ENCODE measurements around the gene CPED1. TPM values are rescaled to one million over a fixed set of nuclear protein-coding genes. Genes with fewer than 3 reads are reported as not detected.

The CPED1 gene
- total and polyA plus RNA-seq, 2 experiments from 2014 or later, result 0.17 to 0.47 TPM

GRCh38 chr7:120950539-120951308 is 37.8 kb upstream of the CPED1 start, which contains the start of gene ING3:
ING3 (plus strand) TSS chr7:120950777; CDS start chr7:120950897, 120 bp downstream.
- Mint-ChIP-seq H3K27me3 (ENCODE audit: insufficient read depth, low read depth, poor library complexity) (peaks cover 3% of the 10 kb centered on the region), H3K27ac (peak within 1 kb of the TSS; percentile 99), H3K4me1 (peaks cover 12% of the 10 kb centered on the region; the same call in 2 of the 3 replicates), H3K9me3 (no peaks in the 10 kb centered on the region), H3K4me3 (peak within 1 kb of the TSS; percentile 89), H3K36me3 (ENCODE audit: low read depth) (peaks cover 25% of the 10 kb centered on the region)
- Histone ChIP-seq H3K27ac (ENCODE audit: low read depth) (peak within 1 kb of the TSS; percentile 89), H3K4me1 (ENCODE audit: insufficient read depth) (0 out of 2 replicates have a peak, but pooled peaks cover 7% of the 10 kb centered on the region), H3F3A (replicated peaks; ENCODE audit: low read depth) (no peaks in the 10 kb centered on the region), H3K36me3 (ENCODE audit: insufficient read depth) (peaks cover 2% of the 10 kb centered on the region; the same call in 1 of the 2 replicates), H3K9me2 (ENCODE audit: insufficient read depth) (no peaks in the 10 kb centered on the region), H4K20me1 (replicated peaks; ENCODE audit: insufficient read depth) (no peaks in the 10 kb centered on the region; the same call in none of the 2 replicates), H3K79me2 (replicated peaks; ENCODE audit: insufficient read depth) (peaks cover 24% of the 10 kb centered on the region), H3K4me2 (peak within 1 kb of the TSS; percentile 83), H3K4me3 (peak within 1 kb of the TSS; percentile 60), H3K27me3 (ENCODE audit: insufficient read depth) (no peaks in the 10 kb centered on the region), H2AFZ (peak within 1 kb of the TSS; percentile 33; the same call in 1 of the 2 replicates)
- ATAC-seq (peak; percentile 96), DNase-seq (ENCODE audit: low spot score) (peak; percentile 99)
- TF ChIP-seq CREB1 (CRISPR knock-in tag; IDR thresholded peaks at IDR 0.05; ENCODE audit: low read depth) (peak; percentile 95), ZNF462 (CRISPR knock-in tag; IDR thresholded peaks at IDR 0.05) (no peak), ETS1 (IDR thresholded peaks at IDR 0.05) (peak; percentile 95), REST (IDR thresholded peaks at IDR 0.05; ENCODE audit: unreplicated experiment) (no peak), ZNF114 (CRISPR knock-in tag; IDR thresholded peaks at IDR 0.05) (no peak)

Data from GM23338 (cell line).